ENCODE results near the gene RALGPS2.

RALGPS2 gene

DNA sequence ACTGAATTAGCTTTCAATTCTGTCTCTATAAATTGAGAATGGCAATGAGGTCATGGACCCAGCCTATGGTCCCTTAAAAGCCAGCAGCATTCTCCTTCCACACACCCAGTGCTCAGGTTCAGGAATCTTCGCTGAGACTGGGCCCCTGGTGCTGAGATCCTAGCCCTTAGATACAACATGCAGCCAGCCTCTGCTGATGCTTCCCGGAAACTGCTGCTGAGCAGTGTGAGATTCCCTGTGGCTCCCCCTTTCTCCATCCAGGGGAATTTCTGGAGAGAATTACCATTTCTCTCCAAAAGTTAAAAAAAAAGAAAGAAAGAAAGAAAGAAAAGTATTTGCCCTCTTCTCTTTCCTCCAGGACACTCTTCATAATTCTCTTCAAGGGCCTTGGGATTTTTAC lies 31.7 kb upstream of the RALGPS2 start:
- Histone ChIP-seq H2BK15ac (ENCODE audit: low read length) (no peak overlapping the region), H3K27ac (replicated peaks; ENCODE audit: low read length) (no peak overlapping the region), H3K36me3 (replicated peaks in 1 of 2; ENCODE audit: control insufficient read depth in 2 of 2, insufficient read depth in 2 of 2, low read length in 2 of 2) (no peaks in the 10 kb centered on the region), H3K23ac (ENCODE audit: low read depth, low read length, poor library complexity) (no peak overlapping the region), H3K9me3 (replicated peaks in 1 of 2; ENCODE audit: control insufficient read depth in 2 of 2, insufficient read depth in 1 of 2, low read depth in 1 of 2, low read length in 2 of 2) (no peaks in the 10 kb centered on the region), H2BK5ac (ENCODE audit: low read length) (no peak overlapping the region), H3K79me1 (ENCODE audit: low read depth, low read length) (no peaks in the 10 kb centered on the region), H4K8ac (ENCODE audit: low read depth, low read length) (no peak overlapping the region), H4K91ac (ENCODE audit: low read depth, low read length, poor library complexity) (no peak overlapping the region), H2AK5ac (ENCODE audit: low read depth, low read length) (no peak overlapping the region), H3K9ac (ENCODE audit: low read depth, low read length, poor library complexity) (no peak overlapping the region), H2BK12ac (ENCODE audit: low read length) (no peak overlapping the region), H3K14ac (ENCODE audit: low read length) (no peak overlapping the region), H3K18ac (ENCODE audit: low read length) (no peak overlapping the region), H3K27me3 (ENCODE audit: control insufficient read depth in 3 of 3, insufficient read depth in 3 of 3, low read depth in 1 of 3, low read length in 3 of 3) (peaks cover 0 to 4% (median 0%) of the 10 kb centered on the region in 3 experiments), H3K4me2 (ENCODE audit: insufficient read depth, low read length, poor library complexity, severe bottlenecking) (no peak overlapping the region), H3K4ac (ENCODE audit: low read length) (no peak overlapping the region), H2AFZ (ENCODE audit: low read length) (peak overlapping the region; percentile 37), H3K4me3 (ENCODE audit: low read length in 2 of 2) (no peak overlapping the region), H2BK120ac (ENCODE audit: low read depth, low read length) (no peak overlapping the region), H3K4me1 (ENCODE audit: control insufficient read depth in 2 of 2, insufficient read depth in 1 of 2, low read depth in 1 of 2, low read length in 2 of 2) (peaks cover 0 to 4% of the 10 kb centered on the region in 2 donors)
- no CpG with 5 or more reads among the region's 2 CpGs for WGBS, 2 donors (ENCODE audit: extremely low coverage in 2 of 2, insufficient read length in 2 of 2, insufficient replicate concordance in 1 of 2)
- DNase-seq (ENCODE audit: low spot score): peak; percentile 11

GRCh38 chr1:178694923-178695525 lies 30.0 kb upstream of the RALGPS2 start:
- H3K27me3 ChIP-seq (ENCODE audit: control insufficient read depth in 3 of 3, insufficient read depth in 3 of 3, low read depth in 1 of 3, low read length in 3 of 3): peaks cover 0 to 4% (median 0%) of the 10 kb centered on the region in 3 experiments
- no peak overlapping the region for H2BK12ac ChIP-seq (ENCODE audit: low read length)
- no peak overlapping the region for H2AK5ac ChIP-seq (ENCODE audit: low read depth, low read length)
- H2BK120ac ChIP-seq (ENCODE audit: low read depth, low read length): no peak overlapping the region
- no peak overlapping the region for H2BK5ac ChIP-seq (ENCODE audit: low read length)
- no peak overlapping the region for H3K14ac ChIP-seq (ENCODE audit: low read length)
- no peak overlapping the region for H3K18ac ChIP-seq (ENCODE audit: low read length)
- H3K4me2 ChIP-seq (ENCODE audit: insufficient read depth, low read length, poor library complexity, severe bottlenecking): no peak overlapping the region
- no peak overlapping the region for H4K8ac ChIP-seq (ENCODE audit: low read depth, low read length)
- no peak overlapping the region for H3K9ac ChIP-seq (ENCODE audit: low read depth, low read length, poor library complexity)
- no peak for DNase-seq (ENCODE audit: low spot score)
- WGBS, 2 donors (ENCODE audit: extremely low coverage in 2 of 2, insufficient read length in 2 of 2, insufficient replicate concordance in 1 of 2): no CpG with 5 or more reads among the region's 2 CpGs
- no peaks in the 10 kb centered on the region for H3K9me3 ChIP-seq (replicated peaks in 1 of 2; ENCODE audit: control insufficient read depth in 2 of 2, insufficient read depth in 1 of 2, low read depth in 1 of 2, low read length in 2 of 2)
- no peak overlapping the region for H3K4ac ChIP-seq (ENCODE audit: low read length)
- no peaks in the 10 kb centered on the region for H3K36me3 ChIP-seq (replicated peaks in 1 of 2; ENCODE audit: control insufficient read depth in 2 of 2, insufficient read depth in 2 of 2, low read length in 2 of 2)
- H2BK15ac ChIP-seq (ENCODE audit: low read length): no peak overlapping the region
- no peak overlapping the region for H4K91ac ChIP-seq (ENCODE audit: low read depth, low read length, poor library complexity)
- no peak overlapping the region for H3K4me3 ChIP-seq (ENCODE audit: low read length in 2 of 2)
- no peak overlapping the region for H3K23ac ChIP-seq (ENCODE audit: low read depth, low read length, poor library complexity)
- no peak overlapping the region for H2AFZ ChIP-seq (ENCODE audit: low read length)
- no peak overlapping the region for H3K27ac ChIP-seq (replicated peaks; ENCODE audit: low read length)
- peaks cover 0 to 4% of the 10 kb centered on the region in 2 donors for H3K4me1 ChIP-seq (ENCODE audit: control insufficient read depth in 2 of 2, insufficient read depth in 1 of 2, low read depth in 1 of 2, low read length in 2 of 2)
- no peaks in the 10 kb centered on the region for H3K79me1 ChIP-seq (ENCODE audit: low read depth, low read length)

GRCh38 chr1:178702146-178702545 lies 22.9 kb upstream of the RALGPS2 start:
- Histone ChIP-seq H3K23ac (ENCODE audit: low read depth, low read length, poor library complexity) (no peak overlapping the region), H3K27me3 (ENCODE audit: control insufficient read depth in 3 of 3, insufficient read depth in 3 of 3, low read depth in 1 of 3, low read length in 3 of 3) (no peaks in the 10 kb centered on the region), H3K36me3 (replicated peaks in 1 of 2; ENCODE audit: control insufficient read depth in 2 of 2, insufficient read depth in 2 of 2, low read length in 2 of 2) (no peaks in the 10 kb centered on the region), H4K8ac (ENCODE audit: low read depth, low read length) (no peak overlapping the region), H3K4me2 (ENCODE audit: insufficient read depth, low read length, poor library complexity, severe bottlenecking) (no peak overlapping the region), H3K4me3 (ENCODE audit: low read length in 2 of 2) (no peak overlapping the region), H2BK5ac (ENCODE audit: low read length) (no peak overlapping the region), H2BK15ac (ENCODE audit: low read length) (no peak overlapping the region), H3K14ac (ENCODE audit: low read length) (no peak overlapping the region), H3K79me1 (ENCODE audit: low read depth, low read length) (no peaks in the 10 kb centered on the region), H2BK12ac (ENCODE audit: low read length) (no peak overlapping the region), H3K27ac (replicated peaks; ENCODE audit: low read length) (no peak overlapping the region), H3K4me1 (ENCODE audit: control insufficient read depth in 2 of 2, insufficient read depth in 1 of 2, low read depth in 1 of 2, low read length in 2 of 2) (peaks cover 0 to 2% of the 10 kb centered on the region in 2 donors), H2BK120ac (ENCODE audit: low read depth, low read length) (no peak overlapping the region), H4K91ac (ENCODE audit: low read depth, low read length, poor library complexity) (no peak overlapping the region), H3K4ac (ENCODE audit: low read length) (no peak overlapping the region), H3K9ac (ENCODE audit: low read depth, low read length, poor library complexity) (no peak overlapping the region), H3K18ac (ENCODE audit: low read length) (no peak overlapping the region), H2AFZ (ENCODE audit: low read length) (peak overlapping the region; percentile 36), H3K9me3 (replicated peaks in 1 of 2; ENCODE audit: control insufficient read depth in 2 of 2, insufficient read depth in 1 of 2, low read depth in 1 of 2, low read length in 2 of 2) (no peaks in the 10 kb centered on the region), H2AK5ac (ENCODE audit: low read depth, low read length) (no peak overlapping the region)
- DNase-seq (ENCODE audit: low spot score): no peak
- WGBS, 2 donors (ENCODE audit: extremely low coverage in 2 of 2, insufficient read length in 2 of 2, insufficient replicate concordance in 1 of 2): no CpG with 5 or more reads among the region's 2 CpGs

DNA sequence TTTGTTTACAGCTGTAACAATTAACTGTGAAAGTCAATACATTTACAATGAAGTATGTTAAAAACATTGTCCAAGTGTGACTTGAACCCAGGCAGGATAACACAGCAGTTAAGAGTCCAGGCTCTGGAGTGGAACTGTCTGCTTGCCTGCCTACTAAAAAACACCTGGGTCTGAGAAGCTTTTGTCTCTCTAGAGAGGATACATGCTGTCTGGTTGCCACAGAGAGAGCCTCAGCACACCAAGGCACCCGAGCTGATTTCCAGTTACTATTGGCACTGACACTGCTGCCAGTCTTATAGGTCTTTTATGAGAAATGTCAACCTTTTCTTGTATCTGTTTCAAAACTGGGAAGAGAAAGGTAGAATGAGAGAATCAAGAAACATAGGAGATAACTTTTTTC lies 20.2 kb upstream of the RALGPS2 start:
- Histone ChIP-seq H2AK5ac (ENCODE audit: low read depth, low read length) (no peak overlapping the region), H3K9me3 (replicated peaks in 1 of 2; ENCODE audit: control insufficient read depth in 2 of 2, insufficient read depth in 1 of 2, low read depth in 1 of 2, low read length in 2 of 2) (no peaks in the 10 kb centered on the region), H3K23ac (ENCODE audit: low read depth, low read length, poor library complexity) (no peak overlapping the region), H3K79me1 (ENCODE audit: low read depth, low read length) (no peaks in the 10 kb centered on the region), H4K8ac (ENCODE audit: low read depth, low read length) (no peak overlapping the region), H3K27me3 (ENCODE audit: control insufficient read depth in 3 of 3, insufficient read depth in 3 of 3, low read depth in 1 of 3, low read length in 3 of 3) (peaks cover 0 to 4% (median 0%) of the 10 kb centered on the region in 3 experiments), H3K27ac (replicated peaks; ENCODE audit: low read length) (no peak overlapping the region), H3K4me2 (ENCODE audit: insufficient read depth, low read length, poor library complexity, severe bottlenecking) (no peak overlapping the region), H4K91ac (ENCODE audit: low read depth, low read length, poor library complexity) (no peak overlapping the region), H2BK12ac (ENCODE audit: low read length) (no peak overlapping the region), H3K14ac (ENCODE audit: low read length) (no peak overlapping the region), H2BK120ac (ENCODE audit: low read depth, low read length) (no peak overlapping the region), H3K9ac (ENCODE audit: low read depth, low read length, poor library complexity) (no peak overlapping the region), H2BK5ac (ENCODE audit: low read length) (no peak overlapping the region), H3K4ac (ENCODE audit: low read length) (no peak overlapping the region), H3K18ac (ENCODE audit: low read length) (no peak overlapping the region), H2AFZ (ENCODE audit: low read length) (no peak overlapping the region), H3K4me3 (ENCODE audit: low read length in 2 of 2) (no peak overlapping the region), H3K4me1 (ENCODE audit: control insufficient read depth in 2 of 2, insufficient read depth in 1 of 2, low read depth in 1 of 2, low read length in 2 of 2) (peaks cover 0 to 2% of the 10 kb centered on the region in 2 donors), H2BK15ac (ENCODE audit: low read length) (no peak overlapping the region), H3K36me3 (replicated peaks in 1 of 2; ENCODE audit: control insufficient read depth in 2 of 2, insufficient read depth in 2 of 2, low read length in 2 of 2) (no peaks in the 10 kb centered on the region)
- no peak for DNase-seq (ENCODE audit: low spot score)
- no CpG with 5 or more reads among the region's 1 CpG for WGBS, 2 donors (ENCODE audit: extremely low coverage in 2 of 2, insufficient read length in 2 of 2, insufficient replicate concordance in 1 of 2)
